HG03060 (cell line): ENCODE measurements around the gene EPB41L5.
"Not testable (repeated sequence)": the region's sequence is repeated elsewhere in the genome, so short reads cannot be mapped to it uniquely, and the experiment has no call there.

Experiments
- ATAC-seq: cut with Tn5 transposase; IDR thresholded peaks from one replicate; pipeline ENCODE4 v1.9.1; 2021; ENCODE audit warnings: low read depth, moderate number of reproducible peaks; ENCODE audit not compliant: unreplicated experiment

Gene EPB41L5

GRCh38 chr2:120094795-120095194 lies 81.9 kb downstream of the EPB41L5 start:
- no peak for ATAC-seq

- ATAC-seq = no peak
Measured at GRCh38 chr2:120100627-120101026, 87.8 kb downstream of the EPB41L5 start.

- ATAC-seq = no peak
Measured at GRCh38 chr2:120103723-120104467, 91.0 kb downstream of the EPB41L5 start.

GRCh38 chr2:120104772-120105171 lies 91.9 kb downstream of the EPB41L5 start:
- ATAC-seq = no peak

- ATAC-seq = peak; percentile 68
Measured at GRCh38 chr2:120105360-120105759, 92.5 kb downstream of the EPB41L5 start.

GRCh38 chr2:120108049-120108448 lies 95.2 kb downstream of the EPB41L5 start:
- no peak for ATAC-seq

GRCh38 chr2:120108749-120109148 lies 95.9 kb downstream of the EPB41L5 start:
- no peak for ATAC-seq

GRCh38 chr2:120109186-120110061 lies 96.5 kb downstream of the EPB41L5 start:
- ATAC-seq = no peak

GRCh38 chr2:120110062-120110362 lies 97.1 kb downstream of the EPB41L5 start:
- ATAC-seq = no peak

GRCh38 chr2:120110507-120110906 lies 97.6 kb downstream of the EPB41L5 start:
- ATAC-seq = no peak

- no peak for ATAC-seq
Measured at GRCh38 chr2:120111193-120111592, 98.3 kb downstream of the EPB41L5 start.

GRCh38 chr2:120118018-120118417 lies 105.1 kb downstream of the EPB41L5 start:
- ATAC-seq = no peak

GRCh38 chr2:120118471-120118870 lies 105.6 kb downstream of the EPB41L5 start:
- ATAC-seq = no peak

- ATAC-seq = not testable (repeated sequence)
Measured at GRCh38 chr2:120121337-120121736, 108.5 kb downstream of the EPB41L5 start.

- no peak for ATAC-seq
Measured at GRCh38 chr2:120123090-120123489, 110.2 kb downstream of the EPB41L5 start.

- no peak for ATAC-seq
Measured at GRCh38 chr2:120125195-120125594, 112.3 kb downstream of the EPB41L5 start.

- ATAC-seq = no peak
Measured at GRCh38 chr2:120128216-120128615, 115.3 kb downstream of the EPB41L5 start.

- ATAC-seq = no peak
Measured at GRCh38 chr2:120132190-120132589, 119.3 kb downstream of the EPB41L5 start.

- no peak for ATAC-seq
Measured at GRCh38 chr2:120132691-120133090, 119.8 kb downstream of the EPB41L5 start.

GRCh38 chr2:120133572-120134244 lies 120.8 kb downstream of the EPB41L5 start:
- no peak for ATAC-seq

GRCh38 chr2:120134263-120134662 lies 121.4 kb downstream of the EPB41L5 start:
- no peak for ATAC-seq
